Thoracic aorta (tissue), 2 donors: Measurements from ENCODE around the gene NOL3. TPM values are rescaled to one million over a fixed set of nuclear protein-coding genes. Genes with fewer than 3 reads are reported as not detected.

Source experiments
- ATAC-seq: fragments of 150-250 bp; one replicate; pipeline ENCODE4 v1.8.0; 2017; ENCODE audit warnings: low read depth; ENCODE audit not compliant: insufficient number of reproducible peaks, low FRiP score
- DNase-seq: peaks from one replicate; pipeline ENCODE4 v3.0.0-alpha.2; 2020; ENCODE audit warnings: low spot score
- H3K27ac ChIP-seq, 2 donors: fragments of 200-600 bp; sonication (generic); 1 replicate in 1 of 2; 2 replicates in 1 of 2; pipeline ENCODE4 v1.5.1; 2016; ENCODE audit warnings: mild to moderate bottlenecking in 2 of 2, moderate library complexity in 2 of 2
- H3K27me3 ChIP-seq: fragments of 200-600 bp; sonication (generic); replicated peaks from 2 replicates; pipeline ENCODE4 v1.6.0; 2016; ENCODE audit warnings: mild to moderate bottlenecking; ENCODE audit not compliant: insufficient read depth
- H3K36me3 ChIP-seq: fragments of 200-600 bp; sonication (generic); one replicate; pipeline ENCODE4 v1.5.1; 2016
- H3K4me1 ChIP-seq, 2 donors: fragments of 200-600 bp; sonication (generic); 1 replicate in 1 of 2; 2 replicates in 1 of 2; pipeline versions ENCODE4 v1.5.1 to v1.6.0; 2016; ENCODE audit warnings: low read depth in 2 of 2, mild to moderate bottlenecking in 1 of 2; ENCODE audit not compliant: control insufficient read depth in 1 of 2
- H3K4me3 ChIP-seq: fragments of 200-600 bp; sonication (generic); 2 replicates; pipeline ENCODE4 v1.5.1; 2016; ENCODE audit warnings: mild to moderate bottlenecking
- H3K9me3 ChIP-seq: fragments of 200-600 bp; sonication (generic); 2 replicates; pipeline ENCODE4 v1.5.1; 2016
- total RNA-seq, 2 donors: library from RNA; depleted of rRNA; stranded (reverse); fragments of >200 nt; gene quantifications; one replicate each; pipeline versions ENCODE4 v1.1.0 to v1.2.3, GENCODE V29; 2016
- TF ChIP-seq, protein P1 (sequence below): fragments of 200-600 bp; sonication (generic); IDR thresholded peaks from one replicate; pipeline ENCODE4 v1.5.1; 2019; ENCODE audit warnings: antibody characterized with exemption

The NOL3 gene
- total RNA-seq, 2 donors from 2014 or later, result 43.5 to 80.8 TPM

DNA sequence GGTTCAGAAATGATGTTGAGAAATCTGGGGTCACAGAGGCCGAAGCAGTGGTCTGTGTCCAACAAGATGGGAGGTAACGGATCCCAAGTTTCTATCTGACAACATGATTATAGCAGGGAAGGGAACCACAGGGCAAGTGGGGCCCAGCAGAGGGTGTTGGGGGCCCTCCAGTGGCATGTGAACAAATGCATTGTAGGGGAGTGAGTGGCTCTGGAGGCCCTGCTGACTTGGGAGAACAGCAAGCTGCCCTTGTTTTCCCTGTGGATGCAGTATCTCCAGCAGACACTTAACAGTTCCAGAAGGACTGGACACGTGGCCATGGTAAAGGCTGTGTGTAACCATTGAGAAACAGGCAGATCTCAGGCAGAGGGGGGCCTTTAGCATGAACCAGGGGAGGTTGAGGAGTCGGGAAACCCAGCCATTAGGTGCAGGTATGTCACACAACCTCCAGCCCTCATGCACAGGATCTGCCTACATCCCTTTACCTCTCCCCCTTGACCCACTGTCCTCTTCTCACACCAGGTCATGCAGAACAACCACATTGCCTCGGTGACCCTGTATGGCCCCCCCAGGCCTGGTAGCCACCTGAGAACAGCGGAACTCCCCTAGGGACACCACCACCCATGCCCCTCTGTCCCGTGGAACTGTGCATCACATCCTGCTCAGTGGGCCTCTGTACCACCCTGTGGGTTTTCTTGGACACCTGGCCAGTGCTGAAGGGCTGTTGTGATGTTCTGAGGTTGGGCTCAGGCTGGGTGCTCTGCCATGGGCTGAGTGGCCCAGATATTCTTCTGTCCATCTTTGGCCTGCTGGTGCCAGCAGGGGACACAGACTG, 23.6 kb upstream of the NOL3 start:
- TF ChIP-seq, protein P1, sequence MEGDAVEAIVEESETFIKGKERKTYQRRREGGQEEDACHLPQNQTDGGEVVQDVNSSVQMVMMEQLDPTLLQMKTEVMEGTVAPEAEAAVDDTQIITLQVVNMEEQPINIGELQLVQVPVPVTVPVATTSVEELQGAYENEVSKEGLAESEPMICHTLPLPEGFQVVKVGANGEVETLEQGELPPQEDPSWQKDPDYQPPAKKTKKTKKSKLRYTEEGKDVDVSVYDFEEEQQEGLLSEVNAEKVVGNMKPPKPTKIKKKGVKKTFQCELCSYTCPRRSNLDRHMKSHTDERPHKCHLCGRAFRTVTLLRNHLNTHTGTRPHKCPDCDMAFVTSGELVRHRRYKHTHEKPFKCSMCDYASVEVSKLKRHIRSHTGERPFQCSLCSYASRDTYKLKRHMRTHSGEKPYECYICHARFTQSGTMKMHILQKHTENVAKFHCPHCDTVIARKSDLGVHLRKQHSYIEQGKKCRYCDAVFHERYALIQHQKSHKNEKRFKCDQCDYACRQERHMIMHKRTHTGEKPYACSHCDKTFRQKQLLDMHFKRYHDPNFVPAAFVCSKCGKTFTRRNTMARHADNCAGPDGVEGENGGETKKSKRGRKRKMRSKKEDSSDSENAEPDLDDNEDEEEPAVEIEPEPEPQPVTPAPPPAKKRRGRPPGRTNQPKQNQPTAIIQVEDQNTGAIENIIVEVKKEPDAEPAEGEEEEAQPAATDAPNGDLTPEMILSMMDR, result no peak
- no peak overlapping the region for H3K27ac ChIP-seq
- H3K4me1 ChIP-seq, result peaks cover 0 to 7% of the 10 kb centered on the region in 2 donors
- ATAC-seq, result no peak
- no peaks in the 10 kb centered on the region for H3K9me3 ChIP-seq
- no peak overlapping the region for H3K4me3 ChIP-seq
- no peaks in the 10 kb centered on the region for H3K27me3 ChIP-seq
- H3K36me3 ChIP-seq, result peaks cover 39% of the 10 kb centered on the region
- DNase-seq, result no peak

DNA sequence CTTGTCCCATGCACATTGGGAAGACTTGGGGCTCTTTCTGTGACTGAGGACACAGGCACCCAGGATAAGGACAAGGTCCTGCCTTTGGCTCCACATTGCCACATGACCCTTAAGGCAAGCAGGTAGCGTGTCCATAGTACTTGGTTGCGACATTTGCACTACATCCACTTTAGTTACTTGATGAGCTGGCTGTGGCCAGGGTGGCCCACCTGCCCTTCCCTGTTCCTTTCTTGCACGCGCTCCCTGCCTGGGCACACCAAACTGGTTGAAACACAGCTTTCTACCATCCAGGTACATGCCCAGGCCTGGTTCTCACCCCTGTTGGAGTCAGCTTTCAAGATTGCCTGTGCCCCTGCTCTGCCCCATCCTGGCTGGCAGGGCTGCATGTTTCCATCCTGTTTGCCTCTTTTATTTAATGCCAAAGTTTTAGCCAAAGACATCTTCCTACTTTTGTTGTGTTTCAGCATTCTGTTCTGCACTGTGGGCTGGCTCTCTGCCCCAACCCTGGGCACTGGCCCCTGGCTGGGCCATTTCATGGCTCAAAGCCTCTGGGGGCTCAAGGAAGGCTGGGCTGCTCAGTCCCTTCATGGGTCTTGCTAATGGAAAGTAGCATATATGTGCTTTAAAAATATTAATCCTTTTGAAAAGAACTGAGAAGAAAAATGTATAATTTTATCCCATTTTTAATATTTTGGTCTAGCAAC, 22.7 kb upstream of the NOL3 start:
- H3K27ac ChIP-seq, result no peak overlapping the region
- H3K4me1 ChIP-seq, result peaks cover 0 to 7% of the 10 kb centered on the region in 2 donors
- DNase-seq, result no peak
- TF ChIP-seq, protein P1, result no peak
- H3K4me3 ChIP-seq, result no peak overlapping the region
- no peak for ATAC-seq
- no peaks in the 10 kb centered on the region for H3K9me3 ChIP-seq
- H3K27me3 ChIP-seq, result no peaks in the 10 kb centered on the region
- peaks cover 30% of the 10 kb centered on the region for H3K36me3 ChIP-seq

DNA sequence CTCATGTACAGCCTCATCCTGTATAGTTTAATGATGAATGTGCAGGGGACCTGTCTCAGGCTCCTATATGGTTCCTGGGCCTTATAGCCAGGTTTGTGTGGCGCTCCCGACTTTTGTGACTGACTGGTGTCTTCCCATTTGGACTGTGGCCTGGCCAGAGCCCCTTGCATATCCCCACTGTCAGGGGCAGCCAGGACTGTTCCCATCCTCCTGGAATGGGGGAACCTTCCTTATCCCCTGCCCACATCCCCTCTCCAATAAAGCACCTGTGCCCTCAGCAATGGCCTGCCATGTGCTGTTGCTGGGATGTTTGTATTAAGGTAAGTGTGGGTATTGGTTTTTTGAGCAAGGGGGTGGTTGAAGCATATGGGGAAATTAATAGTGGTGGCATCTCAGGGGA, 22.1 kb upstream of the NOL3 start:
- H3K9me3 ChIP-seq, result no peaks in the 10 kb centered on the region
- no peak for ATAC-seq
- H3K36me3 ChIP-seq, result peaks cover 27% of the 10 kb centered on the region
- peaks cover 0 to 7% of the 10 kb centered on the region in 2 donors for H3K4me1 ChIP-seq
- no peak for DNase-seq
- no peak overlapping the region for H3K4me3 ChIP-seq
- TF ChIP-seq, protein P1, result no peak
- no peaks in the 10 kb centered on the region for H3K27me3 ChIP-seq
- no peak overlapping the region for H3K27ac ChIP-seq

DNA sequence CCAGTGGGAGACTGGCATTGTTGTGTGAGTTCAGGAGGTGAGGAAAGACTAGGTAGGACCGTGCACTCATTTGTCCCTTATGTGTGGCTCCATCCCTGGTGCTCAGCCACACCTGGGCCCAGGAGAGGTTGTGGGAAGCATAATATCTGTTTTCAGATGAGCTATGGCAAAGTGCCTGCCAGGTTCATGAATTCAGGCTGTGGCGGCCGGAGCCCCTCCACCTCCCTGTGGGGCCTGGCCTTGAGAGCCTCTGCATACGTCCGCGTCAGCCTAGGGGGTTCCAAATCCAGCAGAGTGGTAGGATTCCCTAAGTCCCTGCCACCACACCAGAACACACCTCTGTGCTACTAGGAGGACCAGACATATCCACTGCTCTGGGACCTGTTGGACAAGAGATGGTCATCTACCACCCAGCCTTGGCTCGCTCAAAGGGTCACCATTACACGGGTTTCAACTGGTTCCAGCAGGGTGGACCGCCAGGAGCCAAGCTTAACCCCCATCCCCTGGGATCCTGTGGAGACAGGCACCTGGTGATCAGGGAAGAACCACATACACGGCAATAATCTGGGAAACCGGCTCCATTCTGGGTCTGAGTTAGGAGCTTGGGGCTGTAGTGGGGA, 21.6 kb upstream of the NOL3 start:
- H3K27ac ChIP-seq, result no peak overlapping the region

More for the DNA sequence above, 21.6 kb upstream of the NOL3 start:
- Histone ChIP-seq H3K27me3 (no peaks in the 10 kb centered on the region), H3K4me3 (no peak overlapping the region), H3K9me3 (no peaks in the 10 kb centered on the region), H3K4me1 (peaks cover 0 to 7% of the 10 kb centered on the region in 2 donors), H3K36me3 (peaks cover 23% of the 10 kb centered on the region)
- ATAC-seq (no peak), DNase-seq (no peak)
- TF ChIP-seq, protein P1, result no peak
